Measurements from ENCODE around the gene VWC2L.

DNA sequence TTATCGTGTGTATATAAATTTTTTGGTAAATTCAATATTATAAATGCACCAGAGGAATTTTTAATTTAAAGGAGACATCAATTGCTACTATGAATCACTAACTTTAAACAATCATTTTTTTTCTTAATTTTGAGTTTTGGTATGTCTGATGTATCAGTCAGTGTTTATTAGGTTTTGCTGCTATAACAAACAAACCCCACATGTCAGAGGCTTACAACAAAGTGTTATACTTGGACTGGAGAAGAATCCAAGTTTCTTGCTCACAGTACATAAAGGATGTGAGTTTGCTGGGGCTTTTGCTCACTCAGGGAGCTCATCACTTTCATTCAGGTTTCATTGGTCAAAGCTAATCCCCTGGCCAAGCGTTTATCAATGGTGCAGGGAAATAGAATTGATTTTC is 81.8 kb downstream of the VWC2L start:
- TF ChIP-seq, protein P1, sequence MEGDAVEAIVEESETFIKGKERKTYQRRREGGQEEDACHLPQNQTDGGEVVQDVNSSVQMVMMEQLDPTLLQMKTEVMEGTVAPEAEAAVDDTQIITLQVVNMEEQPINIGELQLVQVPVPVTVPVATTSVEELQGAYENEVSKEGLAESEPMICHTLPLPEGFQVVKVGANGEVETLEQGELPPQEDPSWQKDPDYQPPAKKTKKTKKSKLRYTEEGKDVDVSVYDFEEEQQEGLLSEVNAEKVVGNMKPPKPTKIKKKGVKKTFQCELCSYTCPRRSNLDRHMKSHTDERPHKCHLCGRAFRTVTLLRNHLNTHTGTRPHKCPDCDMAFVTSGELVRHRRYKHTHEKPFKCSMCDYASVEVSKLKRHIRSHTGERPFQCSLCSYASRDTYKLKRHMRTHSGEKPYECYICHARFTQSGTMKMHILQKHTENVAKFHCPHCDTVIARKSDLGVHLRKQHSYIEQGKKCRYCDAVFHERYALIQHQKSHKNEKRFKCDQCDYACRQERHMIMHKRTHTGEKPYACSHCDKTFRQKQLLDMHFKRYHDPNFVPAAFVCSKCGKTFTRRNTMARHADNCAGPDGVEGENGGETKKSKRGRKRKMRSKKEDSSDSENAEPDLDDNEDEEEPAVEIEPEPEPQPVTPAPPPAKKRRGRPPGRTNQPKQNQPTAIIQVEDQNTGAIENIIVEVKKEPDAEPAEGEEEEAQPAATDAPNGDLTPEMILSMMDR (IDR thresholded peaks at IDR 0.05; ENCODE audit: extremely low read depth in 1 of 2, insufficient read depth in 1 of 2, low read depth in 1 of 2, low read length in 2 of 2): no peak
- TF ChIP-seq MYC (IDR thresholded peaks at IDR 0.05; ENCODE audit: low read depth, low read length): no peak
- no peak for TF ChIP-seq POLR2A (IDR thresholded peaks at IDR 0.05; ENCODE audit: low read depth, low read length)
- no peak for TF ChIP-seq FOS (IDR thresholded peaks at IDR 0.05; ENCODE audit: borderline replicate concordance, insufficient read depth, low read length)
- TF ChIP-seq EZH2 (IDR thresholded peaks at IDR 0.05; ENCODE audit: borderline replicate concordance, low read depth, low read length, severe bottlenecking): no peak
